ENCODE data around the gene PCNT. TPM values are rescaled to one million over a fixed set of nuclear protein-coding genes. Genes with fewer than 3 reads are reported as not detected.
"Not testable (repeated sequence)": the region's sequence is repeated elsewhere in the genome, so short reads cannot be mapped to it uniquely, and the experiment has no call there.

The PCNT gene
- total RNA-seq, 1 donor from 2014 or later = 11.1 TPM

DNA sequence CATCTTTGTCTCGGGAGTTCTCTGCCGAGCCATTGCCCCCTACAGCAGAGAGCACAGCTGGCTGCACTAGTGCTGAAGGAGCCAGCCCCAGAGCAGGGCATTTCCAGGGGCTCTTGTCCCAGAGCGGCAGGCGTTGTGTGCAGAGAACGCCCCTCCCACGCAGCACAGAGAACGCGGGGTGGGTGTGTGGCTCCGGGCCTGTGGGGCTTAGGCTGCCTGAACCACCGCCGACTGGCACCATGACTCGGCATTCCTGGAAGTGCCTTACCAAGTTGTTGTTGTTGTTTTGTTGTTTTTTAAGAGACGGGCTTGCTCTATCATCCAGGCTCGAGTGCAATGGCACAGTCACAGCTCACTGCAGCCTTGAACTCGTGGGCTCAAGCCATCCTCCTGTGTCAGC, 119.0 kb downstream of the PCNT start:
- Histone ChIP-seq H3K27me3 (ENCODE audit: control insufficient read depth, insufficient read depth, low read length) (no peaks in the 10 kb centered on the region), H3K36me3 (ENCODE audit: control insufficient read depth, insufficient read depth, low read length) (peaks cover 20% of the 10 kb centered on the region), H3K4me3 (ENCODE audit: low read depth, low read length) (no peak overlapping the region)
- TF ChIP-seq, protein P1, sequence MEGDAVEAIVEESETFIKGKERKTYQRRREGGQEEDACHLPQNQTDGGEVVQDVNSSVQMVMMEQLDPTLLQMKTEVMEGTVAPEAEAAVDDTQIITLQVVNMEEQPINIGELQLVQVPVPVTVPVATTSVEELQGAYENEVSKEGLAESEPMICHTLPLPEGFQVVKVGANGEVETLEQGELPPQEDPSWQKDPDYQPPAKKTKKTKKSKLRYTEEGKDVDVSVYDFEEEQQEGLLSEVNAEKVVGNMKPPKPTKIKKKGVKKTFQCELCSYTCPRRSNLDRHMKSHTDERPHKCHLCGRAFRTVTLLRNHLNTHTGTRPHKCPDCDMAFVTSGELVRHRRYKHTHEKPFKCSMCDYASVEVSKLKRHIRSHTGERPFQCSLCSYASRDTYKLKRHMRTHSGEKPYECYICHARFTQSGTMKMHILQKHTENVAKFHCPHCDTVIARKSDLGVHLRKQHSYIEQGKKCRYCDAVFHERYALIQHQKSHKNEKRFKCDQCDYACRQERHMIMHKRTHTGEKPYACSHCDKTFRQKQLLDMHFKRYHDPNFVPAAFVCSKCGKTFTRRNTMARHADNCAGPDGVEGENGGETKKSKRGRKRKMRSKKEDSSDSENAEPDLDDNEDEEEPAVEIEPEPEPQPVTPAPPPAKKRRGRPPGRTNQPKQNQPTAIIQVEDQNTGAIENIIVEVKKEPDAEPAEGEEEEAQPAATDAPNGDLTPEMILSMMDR (IDR thresholded peaks at IDR 0.05; ENCODE audit: insufficient read depth, low read length, severe bottlenecking) = no peak
- FAIRE-seq (no peak), DNase-seq (ENCODE audit: low read depth) (no peak)

GRCh38 chr21:46443910-46444309, 120.0 kb downstream of the PCNT start:
- TF ChIP-seq, protein P1 (IDR thresholded peaks at IDR 0.05; ENCODE audit: insufficient read depth, low read length, severe bottlenecking) = no peak
- no peak for FAIRE-seq
- Histone ChIP-seq H3K36me3 (ENCODE audit: control insufficient read depth, insufficient read depth, low read length) (peaks cover 17% of the 10 kb centered on the region), H3K4me3 (ENCODE audit: low read depth, low read length) (no peak overlapping the region), H3K27me3 (ENCODE audit: control insufficient read depth, insufficient read depth, low read length) (no peaks in the 10 kb centered on the region)
- DNase-seq (ENCODE audit: low read depth) = no peak

- Histone ChIP-seq H3K4me3 (ENCODE audit: low read depth, low read length) (no peak overlapping the region), H3K36me3 (ENCODE audit: control insufficient read depth, insufficient read depth, low read length) (peaks cover 2% of the 10 kb centered on the region), H3K27me3 (ENCODE audit: control insufficient read depth, insufficient read depth, low read length) (no peaks in the 10 kb centered on the region)
- FAIRE-seq (no peak), DNase-seq (ENCODE audit: low read depth) (no peak)
- TF ChIP-seq, protein P1 (IDR thresholded peaks at IDR 0.05; ENCODE audit: insufficient read depth, low read length, severe bottlenecking) = no peak
Measured at GRCh38 chr21:46448108-46448507, 124.2 kb downstream of the PCNT start.

DNA sequence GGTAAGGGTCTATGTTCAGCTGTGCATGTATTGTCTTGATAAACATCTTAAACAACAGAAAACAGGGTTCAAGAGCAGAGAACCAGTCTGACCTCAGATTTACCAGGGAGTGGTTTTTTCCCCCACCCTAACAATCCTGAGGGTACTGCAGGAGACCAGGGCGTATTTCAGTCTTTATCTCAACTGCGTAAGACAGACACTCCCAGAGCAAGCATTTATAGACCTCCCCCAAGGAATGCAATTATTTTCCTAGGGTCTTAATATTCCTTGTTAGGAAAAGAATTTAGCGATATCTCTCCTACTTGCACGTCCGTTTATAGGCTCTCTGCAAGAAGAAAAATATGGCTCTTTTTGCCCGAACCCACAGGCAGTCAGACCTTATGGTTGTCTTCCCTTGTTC, 124.9 kb downstream of the PCNT start:
- not testable (repeated sequence) for FAIRE-seq; H3K4me3 ChIP-seq (ENCODE audit: low read depth, low read length); DNase-seq (ENCODE audit: low read depth); H3K36me3 ChIP-seq (ENCODE audit: control insufficient read depth, insufficient read depth, low read length); H3K27me3 ChIP-seq (ENCODE audit: control insufficient read depth, insufficient read depth, low read length)

DNA sequence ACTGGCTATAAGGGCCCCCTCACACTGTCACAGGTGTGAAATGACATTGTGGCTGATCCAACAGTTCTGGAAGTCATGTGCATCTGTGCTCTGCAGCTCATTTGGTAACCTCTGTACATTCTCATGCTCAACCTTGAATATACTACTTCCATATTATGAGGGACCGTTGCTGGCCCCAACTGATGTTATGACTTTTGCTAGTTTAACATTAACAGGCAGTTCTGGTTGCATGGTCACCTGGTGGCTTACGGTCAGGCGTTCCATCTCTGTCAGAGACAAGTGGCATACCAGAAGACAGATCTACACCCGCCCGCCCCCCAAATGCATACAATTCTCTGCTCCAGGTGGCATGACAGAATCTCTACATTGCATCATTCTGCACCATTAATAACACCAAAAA, 128.8 kb downstream of the PCNT start:
- H3K4me3 ChIP-seq (ENCODE audit: low read depth, low read length) = no peak overlapping the region
- TF ChIP-seq, protein P1 (IDR thresholded peaks at IDR 0.05; ENCODE audit: insufficient read depth, low read length, severe bottlenecking) = no peak
- H3K27me3 ChIP-seq (ENCODE audit: control insufficient read depth, insufficient read depth, low read length) = no peaks in the 10 kb centered on the region
- DNase-seq (ENCODE audit: low read depth) (no peak), FAIRE-seq (no peak)
- no peaks in the 10 kb centered on the region for H3K36me3 ChIP-seq (ENCODE audit: control insufficient read depth, insufficient read depth, low read length)

DNA sequence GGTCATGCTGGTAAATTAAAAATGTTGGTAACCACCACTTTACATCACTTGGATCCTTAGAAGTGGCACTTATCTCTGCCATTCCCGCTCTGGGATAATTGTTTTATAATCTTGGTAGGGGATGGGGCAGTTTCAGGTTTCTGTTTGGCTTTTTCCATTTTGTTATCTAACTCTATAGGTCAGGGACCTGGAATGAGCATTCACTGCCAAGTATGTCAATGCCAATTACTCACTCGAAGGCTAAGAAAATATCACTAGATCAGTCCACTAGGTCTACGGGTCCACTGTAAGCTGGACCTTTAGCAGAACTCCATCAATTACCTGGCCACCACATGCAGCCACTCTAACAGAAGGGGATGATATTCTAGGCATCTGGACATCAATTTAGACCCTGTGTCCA, 130.2 kb downstream of the PCNT start:
- FAIRE-seq (no peak), DNase-seq (ENCODE audit: low read depth) (no peak)
- Histone ChIP-seq H3K36me3 (ENCODE audit: control insufficient read depth, insufficient read depth, low read length) (no peaks in the 10 kb centered on the region), H3K27me3 (ENCODE audit: control insufficient read depth, insufficient read depth, low read length) (no peaks in the 10 kb centered on the region), H3K4me3 (ENCODE audit: low read depth, low read length) (no peak overlapping the region)
- TF ChIP-seq, protein P1 (IDR thresholded peaks at IDR 0.05; ENCODE audit: insufficient read depth, low read length, severe bottlenecking) = no peak
